GM12872 (cell line): Measurements from ENCODE around the gene EGLN3.

Experiments
- TF ChIP-seq, protein P1 (sequence below): IDR thresholded peaks from 3 replicates; pipeline ENCODE4 v1.5.1; 2011; ENCODE audit warnings: low read depth, mild to moderate bottlenecking, low read length, moderate library complexity; ENCODE audit not compliant: insufficient read depth

EGLN3 gene

DNA sequence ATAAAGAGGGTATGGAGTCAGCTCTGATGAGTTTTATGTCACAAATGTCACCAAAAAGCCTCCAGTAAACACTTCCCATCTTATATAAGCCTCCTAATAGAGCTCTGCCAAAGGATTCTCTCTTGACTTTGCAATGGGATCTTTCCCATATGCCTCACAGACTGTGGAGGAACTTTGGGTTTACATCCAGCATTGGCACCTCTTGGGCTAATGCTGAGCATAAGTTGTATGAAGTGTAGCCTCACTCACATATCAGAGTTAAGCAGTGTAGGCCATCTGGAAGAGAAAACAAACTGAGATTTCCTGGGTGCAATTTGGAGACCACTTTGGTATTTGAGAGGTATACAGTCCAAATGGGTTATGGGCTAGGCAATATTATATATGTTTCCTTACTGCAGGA, 24.9 kb downstream of the EGLN3 start:
- TF ChIP-seq, protein P1, sequence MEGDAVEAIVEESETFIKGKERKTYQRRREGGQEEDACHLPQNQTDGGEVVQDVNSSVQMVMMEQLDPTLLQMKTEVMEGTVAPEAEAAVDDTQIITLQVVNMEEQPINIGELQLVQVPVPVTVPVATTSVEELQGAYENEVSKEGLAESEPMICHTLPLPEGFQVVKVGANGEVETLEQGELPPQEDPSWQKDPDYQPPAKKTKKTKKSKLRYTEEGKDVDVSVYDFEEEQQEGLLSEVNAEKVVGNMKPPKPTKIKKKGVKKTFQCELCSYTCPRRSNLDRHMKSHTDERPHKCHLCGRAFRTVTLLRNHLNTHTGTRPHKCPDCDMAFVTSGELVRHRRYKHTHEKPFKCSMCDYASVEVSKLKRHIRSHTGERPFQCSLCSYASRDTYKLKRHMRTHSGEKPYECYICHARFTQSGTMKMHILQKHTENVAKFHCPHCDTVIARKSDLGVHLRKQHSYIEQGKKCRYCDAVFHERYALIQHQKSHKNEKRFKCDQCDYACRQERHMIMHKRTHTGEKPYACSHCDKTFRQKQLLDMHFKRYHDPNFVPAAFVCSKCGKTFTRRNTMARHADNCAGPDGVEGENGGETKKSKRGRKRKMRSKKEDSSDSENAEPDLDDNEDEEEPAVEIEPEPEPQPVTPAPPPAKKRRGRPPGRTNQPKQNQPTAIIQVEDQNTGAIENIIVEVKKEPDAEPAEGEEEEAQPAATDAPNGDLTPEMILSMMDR: no peak

DNA sequence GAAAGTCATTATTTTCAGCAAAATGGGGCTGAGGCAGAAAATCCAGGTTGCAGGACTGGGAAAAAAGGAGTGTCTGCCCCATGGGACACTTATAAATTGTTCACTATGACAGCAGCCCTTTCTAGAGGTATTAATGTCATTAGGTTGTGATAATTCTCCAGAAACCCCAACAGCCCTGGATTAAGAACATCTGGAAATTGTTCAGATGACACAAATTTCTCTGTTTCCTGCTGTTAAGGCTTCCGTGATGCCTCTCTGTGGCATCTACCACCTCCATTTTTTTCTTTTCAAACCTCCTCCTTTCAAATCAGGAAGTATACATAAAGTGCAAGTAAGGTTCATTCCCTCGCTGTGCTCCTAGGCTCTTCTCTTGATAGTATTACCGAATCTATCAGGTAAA, 25.6 kb downstream of the EGLN3 start:
- TF ChIP-seq, protein P1: no peak

DNA sequence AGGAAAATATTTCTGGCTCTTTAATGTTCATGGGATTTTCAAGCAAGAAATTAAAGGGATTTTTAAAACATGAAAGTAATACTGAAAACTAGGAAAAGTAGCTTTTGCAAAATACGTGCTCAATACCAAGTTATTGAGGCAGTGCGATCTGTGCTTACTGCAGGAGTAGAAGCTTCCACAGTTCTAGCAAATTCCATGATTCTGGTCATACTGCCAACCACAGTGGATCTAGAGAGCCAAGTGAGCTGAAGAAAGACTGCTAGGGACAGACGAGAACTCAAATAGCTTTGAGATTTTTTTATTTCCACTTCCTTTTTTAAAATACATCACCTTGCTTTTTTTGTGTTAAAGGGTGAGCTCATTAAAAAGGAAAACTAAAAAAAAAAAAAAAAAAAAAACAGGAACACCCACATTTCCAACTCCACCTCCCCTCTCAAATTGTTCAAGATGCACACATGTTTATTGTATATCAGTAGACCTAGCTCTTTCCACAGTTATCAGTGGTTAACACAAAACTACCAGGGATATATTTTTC, 26.2 kb downstream of the EGLN3 start:
- TF ChIP-seq, protein P1: no peak

DNA sequence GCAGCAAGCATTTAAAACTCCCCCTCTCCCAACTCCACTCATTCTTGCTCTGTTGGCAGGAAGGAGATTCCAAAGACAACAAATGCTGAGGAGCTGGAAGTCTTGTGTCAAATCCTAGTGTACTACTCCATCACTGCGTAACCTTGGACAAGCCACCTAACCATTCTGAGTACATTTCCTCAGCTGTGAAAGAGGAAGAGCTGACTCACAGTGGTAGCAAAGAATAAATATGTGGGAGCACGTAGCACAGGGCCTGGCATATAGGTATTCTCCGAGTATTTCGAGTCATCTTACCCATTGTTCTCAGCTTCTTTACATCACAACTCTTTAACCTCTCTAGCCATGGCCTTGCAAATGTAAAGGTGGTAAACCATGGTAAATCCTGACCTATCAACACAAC, 28.7 kb downstream of the EGLN3 start:
- TF ChIP-seq, protein P1: no peak

DNA sequence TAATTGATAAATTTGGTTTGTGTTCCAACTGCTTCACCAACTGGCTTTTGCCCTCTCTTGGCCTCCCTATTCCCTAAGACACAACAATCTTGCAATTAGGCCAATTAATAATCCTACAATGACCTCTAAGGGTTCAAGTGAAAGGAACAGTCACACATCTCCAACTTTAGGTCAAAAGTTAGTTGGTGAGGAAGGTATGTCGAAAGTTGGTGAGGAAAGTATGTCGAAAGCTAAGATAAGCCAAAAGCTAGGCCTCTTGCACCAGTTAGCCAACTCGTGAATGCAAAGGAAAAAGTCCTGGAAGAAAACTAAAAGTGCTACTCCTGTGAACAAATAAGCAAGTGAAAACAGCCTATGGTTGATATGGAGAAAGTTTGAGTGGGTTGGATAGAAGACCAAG, 32.6 kb downstream of the EGLN3 start:
- TF ChIP-seq, protein P1: no peak

DNA sequence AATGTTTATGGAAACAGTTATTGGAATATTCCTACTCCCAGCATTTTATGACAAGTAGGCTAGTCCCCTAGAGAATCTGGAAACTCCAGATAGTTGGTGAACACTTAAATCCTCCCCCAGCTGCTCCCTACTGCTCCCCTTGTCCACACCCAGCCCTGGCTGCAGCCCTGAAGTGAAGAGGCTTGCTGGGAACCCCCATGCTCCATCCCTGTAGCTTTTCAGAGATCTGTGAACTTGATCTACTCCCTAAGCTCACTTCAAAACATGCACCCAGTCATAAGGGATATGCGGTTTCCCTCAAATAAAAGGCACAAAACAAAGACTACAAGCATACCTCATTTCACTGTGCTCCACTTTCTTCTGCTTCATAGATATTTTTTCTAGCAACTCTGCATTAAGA, 33.2 kb downstream of the EGLN3 start:
- TF ChIP-seq, protein P1: no peak

DNA sequence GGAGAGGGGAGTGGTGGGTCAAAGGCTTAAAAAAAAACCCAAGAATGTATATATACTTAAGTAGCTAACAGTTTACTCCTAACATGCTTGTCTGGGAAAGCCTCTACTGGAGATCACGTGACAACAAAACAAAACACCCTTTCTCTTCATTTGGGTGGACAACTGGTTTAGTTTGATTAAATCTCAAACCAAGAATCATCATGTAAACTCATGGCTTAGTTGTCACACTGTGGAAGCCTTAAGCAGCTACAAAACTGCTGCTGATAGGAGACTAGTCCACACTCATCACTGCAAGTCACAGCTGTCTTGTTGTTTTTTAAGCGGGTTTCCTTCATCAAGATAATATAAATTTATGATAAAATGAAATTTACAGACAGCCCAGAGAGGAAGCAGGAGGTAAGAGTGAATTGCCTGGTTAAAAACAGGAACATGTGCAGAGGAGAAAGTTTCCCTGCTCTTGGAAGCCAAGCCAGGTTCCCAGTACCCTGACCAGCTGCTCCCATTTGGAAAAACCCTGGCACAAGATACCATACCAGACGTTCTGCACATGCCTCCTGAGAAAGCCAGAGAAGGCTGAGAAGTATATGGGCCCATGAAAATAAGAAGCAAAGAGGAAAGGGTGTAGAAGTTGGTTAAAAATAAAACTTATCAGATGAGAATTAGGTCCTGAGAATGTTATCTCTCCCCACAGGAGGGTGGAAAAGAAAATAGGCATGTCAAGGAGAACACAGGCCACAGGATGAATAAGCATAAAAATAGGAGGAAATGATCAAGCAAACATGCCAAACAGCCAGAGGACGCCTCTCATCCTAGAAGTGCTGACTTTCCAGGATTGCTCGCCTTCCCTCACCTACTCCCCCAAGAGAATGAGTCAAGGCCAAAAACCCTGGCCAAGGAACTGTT, 34.0 kb downstream of the EGLN3 start:
- TF ChIP-seq, protein P1: no peak
